Esophagus (tissue), 2 donors: ENCODE results near the gene FAM114A1. TPM values are rescaled to one million over a fixed set of nuclear protein-coding genes. Genes with fewer than 3 reads are reported as not detected.

Experiments
- polyA plus RNA-seq, 2 donors: library from polyadenylated mRNA; stranded (reverse); fragments of 200-250 nt; gene quantifications; one replicate each; pipeline ENCODE4 v1.2.3, GENCODE V29; 2013
- donor health status: healthy with polysubstance abuse.
- donor health status: Bipolar disorder and iron deficiency.

FAM114A1 gene
- polyA plus RNA-seq, 2 donors = 13.5 to 21.4 TPM

Other genes with a start within 250 kb of the FAM114A1 start
- gene KLF3, start 203.6 kb upstream of the FAM114A1 start, polyA plus RNA-seq = 10 to 100 TPM; 20.6 to 36.2 TPM
- under 1 TPM; 0.12 to 0.16 TPM for gene TLR10, start 84.8 kb upstream of the FAM114A1 start, polyA plus RNA-seq
- 1 to 10 TPM; 1.2 TPM for gene TLR1, start 63.0 kb upstream of the FAM114A1 start, polyA plus RNA-seq
- gene TLR6, start 11.0 kb upstream of the FAM114A1 start, polyA plus RNA-seq = under 1 TPM; 0.20 to 0.21 TPM
- gene TMEM156, start 164.6 kb downstream of the FAM114A1 start, polyA plus RNA-seq = under 1 TPM; 0.25 to 0.81 TPM
- gene KLHL5, start 194.4 kb downstream of the FAM114A1 start, polyA plus RNA-seq = 10 to 100 TPM in 1 of 2 donors, 1 to 10 TPM in 1; 2.9 to 10.2 TPM